Naive thymus-derived CD8-positive, alpha-beta T cell (primary cell): Measurements from ENCODE around the gene CD300LD. TPM values are rescaled to one million over a fixed set of nuclear protein-coding genes. Genes with fewer than 3 reads are reported as not detected.
A peak's percentile ranks its signal among the peaks of the same experiment; 100 is the strongest.

ENCODE experiments used
- ATAC-seq, 2 donors: fragments of 150-1000 bp; cut with Tn5 transposase in 1 of 2; sonication (Bioruptor Pico), chemical (Tn5 transposase) in 1 of 2; 1 replicate in 1 of 2; 2 replicates in 1 of 2; pipeline ENCODE4 v1.10.0; 2021; ENCODE audit warnings: mild to moderate bottlenecking in 2 of 2, moderate library complexity in 2 of 2
- POLR2A ChIA-PET: fragments of 350-600 bp; sonication (Branson Sonifier 250); formaldehyde crosslinking; loops from one replicate; lab custom pipeline; 2021; ENCODE audit warnings: antibody characterized with exemption; lab: Charles Lee
- DNase-seq, 10 donors: peaks; one replicate each; pipeline versions ENCODE4 v3.0.0 to v3.0.0-alpha.2; 2020 to 2022
- H3K27ac Mint-ChIP-seq, 10 donors: one replicate each; pipeline ENCODE4 v1.8.0; 2020 to 2022; ENCODE audit warnings: mild to moderate bottlenecking in 10 of 10, mixed read lengths in 10 of 10, moderate library complexity in 4 of 10, inconsistent platforms in 1 of 10
- H3K27me3 Mint-ChIP-seq, 5 donors: one replicate each; pipeline ENCODE4 v1.8.0; 2021 to 2022; ENCODE audit warnings: mixed read lengths in 5 of 5
- H3K36me3 Mint-ChIP-seq, 3 donors: one replicate each; pipeline ENCODE4 v1.8.0; 2020 to 2022; ENCODE audit warnings: mixed read lengths in 3 of 3, mild to moderate bottlenecking in 2 of 3, inconsistent platforms in 1 of 3
- H3K4me1 Mint-ChIP-seq, 4 donors: one replicate each; pipeline ENCODE4 v1.8.0; 2021 to 2022; ENCODE audit warnings: mixed read lengths in 4 of 4
- H3K4me3 Mint-ChIP-seq, 10 donors: one replicate each; pipeline ENCODE4 v1.8.0; 2020 to 2022; ENCODE audit warnings: mild to moderate bottlenecking in 10 of 10, mixed read lengths in 10 of 10, moderate library complexity in 6 of 10, inconsistent platforms in 1 of 10
- H3K9me3 Mint-ChIP-seq, 9 donors: one replicate each; pipeline ENCODE4 v1.8.0; 2020 to 2022; ENCODE audit warnings: mixed read lengths in 9 of 9, mild to moderate bottlenecking in 3 of 9, inconsistent platforms in 1 of 9, moderate library complexity in 1 of 9
- polyA plus RNA-seq, 3 donors: library from polyadenylated mRNA; unstranded; fragments of 300-500 nt; fragmentation: Illumina TruSeq; gene quantifications; one replicate each; pipeline ENCODE4 v1.2.3, GENCODE V29; 2021
- total RNA-seq, 8 experiments: library from RNA in 2 of 8; stranded (reverse) in 2 of 8; gene quantifications; one replicate each; pipeline ENCODE4 v1.2.3 and lab custom pipeline; 2021 to 2026

Gene CD300LD
- total and polyA plus RNA-seq, 5 experiments from 2014 or later = not detected

DNA sequence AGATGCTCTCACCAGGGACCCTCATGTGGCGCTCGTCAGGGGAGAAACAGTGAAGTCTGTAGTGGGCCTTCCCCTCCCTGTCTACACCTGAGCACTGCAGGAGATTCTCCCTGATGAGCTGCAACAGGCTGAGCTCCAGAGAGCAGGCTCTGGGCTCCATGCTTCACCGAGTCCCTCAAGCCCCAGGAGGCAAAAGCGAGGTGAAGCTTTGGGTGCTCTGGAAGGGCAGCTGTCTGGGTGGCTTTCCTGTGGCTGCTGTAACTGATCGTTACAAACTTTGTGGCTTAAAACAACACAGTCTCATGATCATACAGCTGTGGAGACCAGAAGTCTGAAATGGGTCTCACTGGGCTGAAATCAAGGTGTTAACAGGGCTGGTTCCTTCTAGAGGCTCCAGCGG, 12.1 kb upstream of the CD300LD start:
- Mint-ChIP-seq H3K27me3 (peaks cover 9 to 41% (median 29%) of the 10 kb centered on the region in 5 donors), H3K36me3 (peaks cover 0 to 4% (median 0%) of the 10 kb centered on the region in 3 donors), H3K9me3 (peaks cover 0 to 4% (median 0%) of the 10 kb centered on the region in 9 donors), H3K4me3 (no peak overlapping the region), H3K4me1 (peaks cover 13 to 49% (median 35%) of the 10 kb centered on the region in 4 donors), H3K27ac (peak overlapping the region in 1 of 10 donors; percentile 25)
- ATAC-seq (no peak), DNase-seq (no peak)
- POLR2A ChIA-PET = no interaction called here

DNA sequence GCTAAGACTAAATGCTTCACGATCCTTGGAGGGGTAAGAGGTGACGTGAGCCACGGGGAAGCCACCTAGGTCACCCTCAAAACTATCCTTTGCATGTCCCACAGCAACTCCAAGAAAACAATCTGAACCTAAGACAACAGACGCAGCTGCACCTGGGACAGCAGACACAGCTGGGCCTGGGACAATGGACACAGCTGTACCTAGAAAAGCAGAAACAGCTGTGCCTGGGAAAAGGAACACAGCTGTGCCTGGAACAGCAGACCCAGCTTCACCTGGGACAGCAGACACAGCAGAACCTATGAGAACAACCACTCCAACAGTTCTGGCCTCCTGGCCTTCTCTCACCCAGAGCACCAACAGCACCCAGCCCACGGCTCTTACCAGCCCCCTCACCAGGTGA, 11.7 kb upstream of the CD300LD start:
- H3K4me1 Mint-ChIP-seq = peaks cover 16 to 51% (median 39%) of the 10 kb centered on the region in 4 donors
- H3K27ac Mint-ChIP-seq = peak overlapping the region in 2 of 10 donors; percentile 25 to 71
- peaks cover 9 to 42% (median 30%) of the 10 kb centered on the region in 5 donors for H3K27me3 Mint-ChIP-seq
- peak overlapping the region in 1 of 10 donors; percentile 39 for H3K4me3 Mint-ChIP-seq
- no peak for DNase-seq
- no peak for ATAC-seq
- peaks cover 0 to 4% (median 0%) of the 10 kb centered on the region in 3 donors for H3K36me3 Mint-ChIP-seq
- POLR2A ChIA-PET = no interaction called here
- peaks cover 0 to 4% (median 0%) of the 10 kb centered on the region in 9 donors for H3K9me3 Mint-ChIP-seq

DNA sequence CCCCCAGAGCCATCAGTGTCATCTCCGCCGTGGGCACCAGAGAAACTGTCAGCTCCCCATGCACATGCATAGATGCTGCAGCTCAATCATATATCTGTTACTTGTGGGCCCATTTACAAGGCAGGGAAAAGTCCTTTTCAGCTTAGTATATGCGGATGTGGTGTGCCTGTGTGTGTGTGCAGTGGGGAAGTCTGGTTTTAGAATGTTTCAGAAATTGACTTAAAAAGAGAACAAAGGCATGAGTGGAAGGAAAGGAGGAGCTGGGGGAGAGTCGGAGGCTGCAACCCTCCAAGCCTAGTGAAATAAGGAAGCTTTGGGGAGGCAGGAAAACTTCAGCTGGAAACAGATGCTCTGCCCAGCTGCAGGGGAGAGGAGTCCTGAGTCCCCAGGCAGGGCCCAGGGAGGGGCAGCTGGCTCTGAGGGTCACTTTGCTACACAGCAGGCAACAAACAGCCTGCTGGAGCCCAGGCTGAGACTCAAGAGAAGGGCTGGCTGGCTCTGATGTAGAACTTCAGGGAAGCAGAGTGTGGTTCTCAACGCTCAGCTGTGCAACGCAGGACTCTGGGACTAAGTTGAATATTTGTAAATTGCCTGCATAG, 11.1 kb upstream of the CD300LD start:
- ATAC-seq (peak in 1 of 2 donors; percentile 53), DNase-seq (peak in 3 of 10 donors; percentile 16 to 40 (median 33))
- POLR2A ChIA-PET = no interaction called here
- Mint-ChIP-seq H3K27me3 (peaks cover 10 to 42% (median 29%) of the 10 kb centered on the region in 5 donors), H3K4me3 (peak overlapping the region in 8 of 10 donors; percentile 7 to 59 (median 30)), H3K27ac (peak overlapping the region in 3 of 10 donors; percentile 3 to 71 (median 18)), H3K4me1 (peaks cover 19 to 58% (median 45%) of the 10 kb centered on the region in 4 donors), H3K36me3 (peaks cover 0 to 4% (median 0%) of the 10 kb centered on the region in 3 donors), H3K9me3 (peaks cover 0 to 4% (median 0%) of the 10 kb centered on the region in 9 donors)

DNA sequence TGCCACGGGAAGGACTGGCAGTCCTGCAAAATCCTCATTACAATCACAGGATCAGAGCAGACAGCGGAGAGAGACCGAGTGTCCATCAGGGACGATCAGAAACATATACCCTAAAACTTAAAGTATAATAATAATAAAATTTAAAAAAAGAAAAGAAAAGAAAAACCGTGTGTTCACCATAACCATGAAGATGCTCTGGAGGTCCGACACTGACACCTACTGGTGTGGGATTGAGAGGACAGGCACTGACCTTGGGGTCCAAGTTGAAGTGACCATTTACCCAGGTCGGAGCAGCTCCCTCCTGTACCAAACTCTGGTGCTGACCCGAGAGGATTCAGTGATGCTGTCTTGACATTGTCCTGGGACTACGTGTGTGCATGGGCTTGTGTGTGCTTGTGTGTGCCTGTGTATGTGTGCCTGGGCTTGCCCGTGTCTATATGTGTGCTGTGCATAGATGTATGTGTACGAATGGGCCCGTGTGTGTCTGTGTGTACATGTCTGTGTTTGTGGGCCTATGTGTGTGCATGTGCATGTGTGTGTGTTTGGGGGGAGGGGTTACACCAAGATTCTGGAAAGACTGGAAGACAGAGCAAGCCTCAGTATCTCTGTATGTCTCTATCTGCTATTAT, 10.0 kb upstream of the CD300LD start:
- DNase-seq = peak in 4 of 10 donors; percentile 9 to 23 (median 16)
- H3K9me3 Mint-ChIP-seq = no peaks in the 10 kb centered on the region
- H3K27ac Mint-ChIP-seq = no peak overlapping the region
- H3K4me3 Mint-ChIP-seq = peak overlapping the region in 2 of 10 donors; percentile 9 to 29
- POLR2A ChIA-PET = interaction anchor here (0.7 kb wide), 1 partner anchor 9 kb away, joined by 3 read pairs; no protein-coding TSS in a partner anchor
- H3K27me3 Mint-ChIP-seq = peaks cover 5 to 32% (median 22%) of the 10 kb centered on the region in 5 donors
- H3K4me1 Mint-ChIP-seq = peaks cover 18 to 58% (median 47%) of the 10 kb centered on the region in 4 donors
- ATAC-seq = no peak
- no peaks in the 10 kb centered on the region for H3K36me3 Mint-ChIP-seq

DNA sequence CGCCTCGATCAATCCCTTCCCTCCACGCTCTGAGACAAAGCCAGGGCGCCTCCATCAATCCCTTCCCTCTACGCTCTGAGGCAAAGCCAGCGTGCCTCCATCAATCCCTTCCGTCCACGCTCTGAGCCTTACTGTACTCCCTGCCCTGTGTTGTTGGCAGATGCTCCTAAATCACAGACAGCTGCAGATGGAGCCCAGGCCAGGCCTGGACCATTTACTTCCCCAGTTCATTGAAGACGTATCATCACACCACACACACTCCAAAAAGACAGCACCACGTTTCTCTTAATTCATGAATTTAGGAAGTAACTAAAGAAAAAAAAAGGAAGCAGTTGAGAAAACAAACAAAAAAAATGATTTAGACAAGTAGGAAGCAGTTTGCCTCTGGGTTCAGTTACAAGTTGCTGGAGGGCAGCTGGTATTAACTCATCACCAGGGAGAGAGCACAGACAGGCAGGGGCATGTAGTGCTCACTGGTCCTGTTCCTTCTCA, 7.4 kb upstream of the CD300LD start:
- Mint-ChIP-seq H3K27ac (peak overlapping the region in 3 of 10 donors; percentile 11 to 86 (median 42)), H3K4me3 (peak overlapping the region in 2 of 10 donors; percentile 9 to 26), H3K4me1 (peaks cover 18 to 56% (median 43%) of the 10 kb centered on the region in 4 donors), H3K36me3 (peaks cover 0 to 1% (median 0%) of the 10 kb centered on the region in 3 donors), H3K9me3 (no peaks in the 10 kb centered on the region), H3K27me3 (peaks cover 3 to 21% (median 14%) of the 10 kb centered on the region in 5 donors)
- POLR2A ChIA-PET = no interaction called here
- ATAC-seq = no peak
- no peak for DNase-seq

DNA sequence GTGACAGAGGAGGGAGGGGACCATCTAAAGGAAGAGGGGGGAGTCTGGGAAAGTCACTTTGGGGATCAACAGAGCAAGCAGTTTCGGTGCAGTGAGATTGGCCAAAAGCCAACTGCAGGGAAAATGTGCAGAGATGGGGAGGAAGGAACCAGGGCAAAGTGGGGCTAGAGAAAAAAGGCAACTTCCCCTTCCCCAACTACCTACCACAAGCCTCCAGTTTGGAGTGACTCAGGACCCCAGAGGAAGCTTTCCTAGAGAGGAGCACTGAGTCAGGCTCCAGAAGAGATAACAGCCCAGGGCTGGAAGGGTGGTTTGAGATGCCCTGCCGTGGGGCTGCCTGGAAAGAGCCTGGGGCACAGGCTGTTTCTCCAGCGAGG, 6.9 kb upstream of the CD300LD start:
- Mint-ChIP-seq H3K27me3 (peaks cover 3 to 21% (median 14%) of the 10 kb centered on the region in 5 donors), H3K27ac (peak overlapping the region in 3 of 10 donors; percentile 3 to 86 (median 78)), H3K9me3 (no peaks in the 10 kb centered on the region), H3K4me1 (peaks cover 18 to 51% (median 40%) of the 10 kb centered on the region in 4 donors), H3K4me3 (peak overlapping the region in 3 of 10 donors; percentile 32 to 76 (median 48)), H3K36me3 (peaks cover 0 to 1% (median 0%) of the 10 kb centered on the region in 3 donors)
- POLR2A ChIA-PET = no interaction called here
- DNase-seq = no peak
- no peak for ATAC-seq

DNA sequence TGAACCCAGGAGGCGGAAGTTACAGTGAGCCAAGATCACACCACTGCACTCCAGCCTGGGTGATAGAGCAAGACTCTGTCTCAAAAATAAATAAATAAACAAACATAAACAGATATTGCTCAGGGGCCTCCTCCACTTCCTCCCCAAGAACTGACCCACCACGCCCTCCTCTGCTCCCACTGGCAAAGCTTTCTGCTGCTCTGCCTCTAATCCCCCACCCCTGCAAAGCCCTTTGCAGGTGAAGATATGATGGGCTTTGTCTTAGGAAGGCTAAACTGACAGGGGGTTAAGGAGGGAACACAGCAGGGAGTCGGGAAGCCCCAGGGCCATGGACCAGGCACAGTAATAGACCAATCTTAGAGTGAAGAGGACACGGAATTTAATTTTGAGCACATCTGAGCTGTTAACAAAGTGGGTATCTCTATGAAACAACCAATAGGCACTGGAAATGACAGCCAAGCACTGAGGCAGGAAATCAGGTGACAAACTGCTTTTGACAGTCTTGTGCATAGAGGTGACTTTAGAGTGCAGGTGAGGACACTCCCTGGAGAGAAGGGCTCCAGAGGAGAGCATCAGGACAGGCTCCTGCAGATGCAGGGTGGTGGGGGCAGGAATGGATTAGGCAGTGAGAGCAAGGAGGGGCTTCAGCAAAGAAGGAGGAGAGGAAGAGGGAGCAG, 6.4 kb upstream of the CD300LD start:
- peaks cover 18 to 46% (median 35%) of the 10 kb centered on the region in 4 donors for H3K4me1 Mint-ChIP-seq

DNA sequence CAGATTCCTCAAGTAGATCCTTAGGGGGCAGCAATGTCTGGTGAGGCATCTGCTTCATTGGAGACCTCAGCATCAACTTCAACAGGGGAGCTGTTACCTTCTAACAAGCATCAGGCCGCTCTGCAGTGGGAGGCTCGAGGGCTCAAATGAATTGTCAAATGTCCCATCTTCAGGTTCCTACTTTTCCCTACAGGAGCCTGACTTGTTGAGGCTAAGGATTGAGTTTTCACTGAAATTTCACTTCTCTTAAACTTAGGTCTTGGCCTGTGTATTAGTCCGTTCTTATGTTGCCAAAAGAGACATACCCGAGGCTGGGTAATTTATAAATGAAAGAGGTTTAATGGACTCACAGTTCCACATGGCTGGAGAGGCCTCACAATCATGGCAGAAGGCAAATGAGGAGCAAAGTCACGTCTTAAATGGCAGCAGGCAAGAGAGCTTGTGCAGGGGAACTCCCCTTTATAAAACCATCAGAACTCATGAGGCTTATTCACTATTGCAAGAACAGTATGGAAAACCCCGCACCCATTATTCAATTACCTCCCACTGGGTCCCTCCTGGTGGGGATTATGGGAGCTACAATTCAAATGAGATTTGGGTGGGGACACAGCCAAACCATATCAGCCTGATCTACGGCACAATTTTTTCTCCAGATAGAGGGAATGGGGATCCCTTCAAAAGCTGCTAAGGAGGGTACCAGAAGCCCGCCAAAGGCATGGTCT, 5.1 kb upstream of the CD300LD start:
- Mint-ChIP-seq H3K4me1 (peaks cover 14 to 43% (median 34%) of the 10 kb centered on the region in 4 donors), H3K9me3 (peaks cover 0 to 2% (median 0%) of the 10 kb centered on the region in 9 donors), H3K27ac (no peak overlapping the region), H3K27me3 (peaks cover 3 to 21% (median 15%) of the 10 kb centered on the region in 5 donors), H3K36me3 (peaks cover 0 to 1% (median 0%) of the 10 kb centered on the region in 3 donors), H3K4me3 (peak overlapping the region in 1 of 10 donors; percentile 7)
- ATAC-seq = no peak
- no peak for DNase-seq
- POLR2A ChIA-PET = interaction anchor here (0.6 to 0.7 kb wide), 3 partner anchors 90 to 148 kb away, joined by 3 read pairs; no protein-coding TSS in a partner anchor

More for the DNA sequence above, 6.4 kb upstream of the CD300LD start:
- DNase-seq (peak in 2 of 10 donors; percentile 18 to 19), ATAC-seq (peak in 1 of 2 donors; percentile 67)
- Mint-ChIP-seq H3K36me3 (peaks cover 0 to 1% (median 0%) of the 10 kb centered on the region in 3 donors), H3K27me3 (peaks cover 3 to 21% (median 14%) of the 10 kb centered on the region in 5 donors), H3K9me3 (no peaks in the 10 kb centered on the region), H3K27ac (peak overlapping the region in 6 of 10 donors; percentile 3 to 86 (median 66)), H3K4me3 (peak overlapping the region in 6 of 10 donors; percentile 24 to 76 (median 50))
- POLR2A ChIA-PET = no interaction called here

DNA sequence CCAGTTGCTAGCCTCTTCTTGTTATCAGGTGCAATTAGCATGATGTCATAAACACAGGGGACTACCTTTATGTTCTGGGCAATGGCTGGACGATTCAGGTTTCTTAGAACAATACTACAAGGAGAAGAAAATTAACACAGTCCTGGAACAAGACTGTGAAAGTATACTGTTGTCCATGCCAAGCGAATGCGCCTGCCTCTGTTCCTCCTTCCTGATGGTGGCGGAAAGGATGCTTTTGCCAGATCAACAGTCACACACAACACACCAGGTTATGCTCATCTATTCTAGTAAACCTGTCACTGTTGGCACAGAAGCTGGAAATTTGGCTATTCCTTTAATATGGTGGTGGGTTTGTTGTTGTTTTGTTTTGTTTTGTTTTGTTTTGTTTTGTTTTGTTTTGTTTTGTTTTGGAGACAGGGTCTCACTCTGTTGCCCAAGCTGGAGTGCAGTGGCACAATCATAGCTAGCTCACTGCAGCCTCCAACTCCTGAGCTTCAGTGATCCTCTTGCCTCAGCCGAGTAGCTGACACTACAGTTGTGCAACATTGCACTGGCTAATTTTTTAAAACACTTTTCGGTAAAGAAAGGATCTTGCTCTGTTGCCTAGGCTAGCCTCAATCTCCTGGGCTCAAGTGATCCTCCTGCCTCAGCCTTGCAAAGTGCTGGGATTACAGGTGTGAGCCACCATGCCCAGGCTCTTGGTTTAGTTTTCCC, 3.1 kb upstream of the CD300LD start:
- Mint-ChIP-seq H3K27ac (peak overlapping the region in 1 of 10 donors; percentile 32), H3K36me3 (peaks cover 0 to 1% (median 0%) of the 10 kb centered on the region in 3 donors), H3K9me3 (peaks cover 0 to 4% (median 0%) of the 10 kb centered on the region in 9 donors), H3K27me3 (peaks cover 3 to 12% (median 10%) of the 10 kb centered on the region in 5 donors), H3K4me3 (no peak overlapping the region), H3K4me1 (peaks cover 17 to 41% (median 35%) of the 10 kb centered on the region in 4 donors)
- POLR2A ChIA-PET = no interaction called here
- DNase-seq = no peak
- ATAC-seq = no peak

DNA sequence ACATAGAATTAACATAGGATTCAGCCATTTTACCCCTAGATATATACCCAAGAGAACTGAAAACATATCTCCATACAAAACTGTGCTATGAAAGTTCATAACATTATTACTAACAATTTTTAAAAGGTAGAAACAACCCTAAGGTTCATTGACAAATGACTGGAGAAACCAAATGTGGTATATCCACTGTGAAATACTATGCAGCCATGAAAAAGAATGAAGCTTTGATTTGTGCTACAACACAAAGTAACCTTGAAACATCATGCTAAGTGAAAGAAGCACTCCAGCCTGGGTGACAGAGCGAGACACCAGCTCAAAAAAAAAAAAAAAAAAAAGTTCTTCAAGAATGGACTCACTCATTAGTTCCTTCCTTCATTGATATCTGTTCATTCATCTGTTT, 580 bp downstream of the CD300LD start:
- POLR2A ChIA-PET = interaction anchor here (0.7 kb wide), 1 partner anchor 212 kb away, joined by 4 read pairs; no protein-coding TSS in a partner anchor
- Mint-ChIP-seq H3K27ac (peak overlapping the region in 1 of 10 donors; percentile 70), H3K36me3 (no peaks in the 10 kb centered on the region), H3K27me3 (peaks cover 0 to 16% (median 1%) of the 10 kb centered on the region in 5 donors), H3K4me1 (peaks cover 6 to 18% (median 16%) of the 10 kb centered on the region in 4 donors), H3K4me3 (peak overlapping the region in 2 of 10 donors; percentile 69 to 70), H3K9me3 (peaks cover 0 to 4% (median 0%) of the 10 kb centered on the region in 9 donors)
- ATAC-seq (no peak), DNase-seq (no peak)

DNA sequence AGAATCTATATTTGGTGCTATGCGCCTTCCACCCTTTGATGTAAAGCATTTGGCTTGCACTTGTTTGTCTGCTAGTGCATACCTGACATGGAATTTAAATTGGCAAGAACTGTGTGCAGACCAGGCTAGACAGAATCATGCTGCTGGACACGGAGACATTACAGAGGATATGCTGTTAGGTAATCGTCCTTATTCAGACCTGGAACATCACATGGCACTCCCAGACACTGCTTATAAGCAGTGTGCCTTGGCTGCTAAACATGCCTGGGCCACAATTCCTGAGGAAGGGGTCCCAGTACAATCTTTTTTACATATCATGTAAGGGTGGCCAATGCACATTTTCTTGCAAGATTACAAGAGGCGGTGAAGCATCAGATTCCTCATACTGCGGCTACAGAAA, 6.4 kb downstream of the CD300LD start:
- Mint-ChIP-seq H3K4me1 (peaks cover 0 to under 1% (median 0%) of the 10 kb centered on the region in 4 donors), H3K27me3 (peaks cover 0 to 12% (median 0%) of the 10 kb centered on the region in 5 donors), H3K27ac (no peak overlapping the region), H3K9me3 (peaks cover 0 to 9% (median 0%) of the 10 kb centered on the region in 9 donors), H3K36me3 (no peaks in the 10 kb centered on the region), H3K4me3 (no peak overlapping the region)
- POLR2A ChIA-PET = no interaction called here
- DNase-seq (no peak), ATAC-seq (no peak)
